CD14-positive monocyte (primary cell): ENCODE measurements around the gene PDE4D. TPM values are rescaled to one million over a fixed set of nuclear protein-coding genes. Genes with fewer than 3 reads are reported as not detected.

ENCODE experiments used
- DNase-seq, 3 donors: peaks; one replicate each; pipeline ENCODE4 v3.0.0-alpha.2; 2011 to 2022
- H2AFZ ChIP-seq: 2 replicates; pipeline ENCODE4 v1.6.0; 2012; ENCODE audit warnings: mild to moderate bottlenecking, low read depth, low read length, inconsistent platforms; ENCODE audit not compliant: insufficient read depth, poor library complexity, severe bottlenecking
- H3K27ac ChIP-seq, 2 donors: 1 replicate in 1 of 2; 2 replicates in 1 of 2; pipeline ENCODE4 v1.5.1; 2012 to 2013; ENCODE audit warnings: low read length in 2 of 2, control low read depth in 1 of 2, inconsistent platforms in 1 of 2, low read depth in 1 of 2, mild to moderate bottlenecking in 1 of 2
- H3K27me3 ChIP-seq, 2 donors: one replicate each; pipeline versions ENCODE4 v1.6.0 to v1.6.1; 2011 to 2013; ENCODE audit warnings: low read length in 2 of 2; ENCODE audit not compliant: control insufficient read depth in 2 of 2, insufficient read depth in 2 of 2
- H3K36me3 ChIP-seq, 2 donors: replicated peaks in 1 of 2; 1 replicate in 1 of 2; 2 replicates in 1 of 2; pipeline versions ENCODE4 v1.5.1 to v1.6.1; 2012 to 2013; ENCODE audit warnings: low read length in 2 of 2, control low read depth in 1 of 2, inconsistent platforms in 1 of 2, mild to moderate bottlenecking in 1 of 2; ENCODE audit not compliant: insufficient read depth in 2 of 2, control insufficient read depth in 1 of 2
- H3K4me1 ChIP-seq, 2 donors: 1 replicate in 1 of 2; 2 replicates in 1 of 2; pipeline versions ENCODE4 v1.5.1 to v1.6.1; 2012 to 2013; ENCODE audit warnings: low read length in 2 of 2, control low read depth in 1 of 2, inconsistent platforms in 1 of 2, mild to moderate bottlenecking in 1 of 2, moderate library complexity in 1 of 2; ENCODE audit not compliant: insufficient read depth in 2 of 2, control insufficient read depth in 1 of 2
- H3K4me2 ChIP-seq: replicated peaks from 2 replicates; pipeline ENCODE3; 2012; ENCODE audit warnings: low read length, moderate library complexity, mild to moderate bottlenecking; ENCODE audit not compliant: poor library complexity, severe bottlenecking; ENCODE audit errors: extremely low read depth
- H3K4me3 ChIP-seq, 3 experiments: fragments of 200-600 bp in 1 of 3; sonication (generic) in 1 of 3; replicated peaks in 1 of 3; 1 replicate in 2 of 3; 2 replicates in 1 of 3; pipeline ENCODE4 v1.5.1; 2011 to 2013; ENCODE audit warnings: low read length in 3 of 3, mild to moderate bottlenecking in 3 of 3, control low read depth in 2 of 3, low read depth in 2 of 3, inconsistent platforms in 1 of 3, moderate library complexity in 1 of 3
- H3K79me2 ChIP-seq: 2 replicates; pipeline ENCODE4 v1.6.0; 2012; ENCODE audit warnings: mild to moderate bottlenecking, control low read depth, inconsistent platforms, low read length, moderate library complexity; ENCODE audit not compliant: insufficient read depth
- H3K9ac ChIP-seq: 2 replicates; pipeline ENCODE4 v1.6.0; 2017; ENCODE audit warnings: low read length, mild to moderate bottlenecking; ENCODE audit not compliant: insufficient read depth, poor library complexity, severe bottlenecking
- H3K9me3 ChIP-seq, 2 donors: replicated peaks in 1 of 2; 1 replicate in 1 of 2; 2 replicates in 1 of 2; pipeline versions ENCODE4 v1.5.1 to v1.6.1; 2012 to 2013; ENCODE audit warnings: low read length in 2 of 2, control low read depth in 1 of 2; ENCODE audit not compliant: control insufficient read depth in 1 of 2, insufficient read depth in 1 of 2
- H4K20me1 ChIP-seq: 2 replicates; pipeline ENCODE4 v1.6.0; 2012; ENCODE audit warnings: mild to moderate bottlenecking, low read length, control low read depth, moderate library complexity; ENCODE audit not compliant: insufficient read depth
- H3K27ac Mint-ChIP-seq, 7 donors: one replicate each; pipeline ENCODE4 v1.8.0; 2020; ENCODE audit warnings: mild to moderate bottlenecking in 7 of 7, mixed read lengths in 7 of 7, moderate library complexity in 6 of 7, inconsistent platforms in 2 of 7
- H3K27me3 Mint-ChIP-seq, 3 donors: one replicate each; pipeline ENCODE4 v1.8.0; 2021 to 2022; ENCODE audit warnings: low read depth in 3 of 3, mild to moderate bottlenecking in 3 of 3, mixed read lengths in 3 of 3, moderate library complexity in 3 of 3, inconsistent platforms in 1 of 3
- H3K36me3 Mint-ChIP-seq, 2 donors: one replicate each; pipeline ENCODE4 v1.8.0; 2020; ENCODE audit warnings: mixed read lengths in 2 of 2, inconsistent platforms in 1 of 2, mild to moderate bottlenecking in 1 of 2
- H3K4me1 Mint-ChIP-seq: one replicate; pipeline ENCODE4 v1.8.0; 2020; ENCODE audit warnings: mild to moderate bottlenecking, mixed read lengths
- H3K4me3 Mint-ChIP-seq, 2 donors: one replicate each; pipeline ENCODE4 v1.8.0; 2020; ENCODE audit warnings: mild to moderate bottlenecking in 2 of 2, mixed read lengths in 2 of 2, moderate library complexity in 1 of 2
- H3K9me3 Mint-ChIP-seq, 7 donors: one replicate each; pipeline ENCODE4 v1.8.0; 2020 to 2022; ENCODE audit warnings: mixed read lengths in 7 of 7, mild to moderate bottlenecking in 6 of 7, moderate library complexity in 6 of 7, inconsistent platforms in 2 of 7
- WGBS: methylation state at CpG from one replicate; pipeline ENCODE4 v1.1.5; 2013; ENCODE audit warnings: missing lambda C conversion rate; ENCODE audit not compliant: insufficient coverage; 5-methylcytosine and 5-hydroxymethylcytosine counted together
- intact Hi-C, 2 donors: fragments of 100-400 bp; cut with micrococcal nuclease; formaldehyde crosslinking; loops; one replicate each; pipeline versions ENCODE4 v1.15.0 to v1.15.1; 2023
- polyA plus RNA-seq, 3 donors: library from polyadenylated mRNA; depleted of rRNA in 1 of 3; unstranded in 2 of 3; stranded (reverse) in 1 of 3; fragments of 300-500 nt in 2 of 3; fragments of >200 nt in 1 of 3; fragmentation: Illumina TruSeq in 2 of 3; gene quantifications; 1 replicate in 2 of 3; 2 replicates in 1 of 3; pipeline ENCODE4 v1.2.3, GENCODE V29; 2012 to 2021
- TF ChIP-seq, protein P1 (sequence below): fragments of 200-600 bp; IDR thresholded peaks from one replicate; pipeline ENCODE4 v1.8.0; 2022; ENCODE audit warnings: antibody characterized with exemption, mild to moderate bottlenecking

The PDE4D gene
- polyA plus RNA-seq, 3 donors = 1.9 to 3.4 (median 2.8) TPM

DNA sequence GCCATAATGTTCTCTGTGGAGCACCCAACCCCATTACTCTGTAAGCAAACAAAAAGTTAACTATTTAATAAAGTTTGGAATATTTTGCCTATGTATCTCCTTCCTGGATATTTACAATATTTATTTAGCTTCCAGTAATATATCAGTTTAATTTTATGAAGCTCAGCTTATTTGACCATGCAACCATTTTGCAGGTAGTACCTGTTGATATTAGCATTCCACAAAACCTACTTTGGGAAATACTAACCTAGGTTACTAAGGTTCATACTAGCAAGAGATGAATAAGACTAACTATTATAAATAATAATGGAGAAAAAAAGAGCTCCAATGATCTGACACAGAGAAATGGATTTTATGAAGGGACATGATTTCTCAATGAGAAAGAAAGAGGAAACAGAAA, 506.4 kb downstream of the PDE4D start:
- TF ChIP-seq, protein P1, sequence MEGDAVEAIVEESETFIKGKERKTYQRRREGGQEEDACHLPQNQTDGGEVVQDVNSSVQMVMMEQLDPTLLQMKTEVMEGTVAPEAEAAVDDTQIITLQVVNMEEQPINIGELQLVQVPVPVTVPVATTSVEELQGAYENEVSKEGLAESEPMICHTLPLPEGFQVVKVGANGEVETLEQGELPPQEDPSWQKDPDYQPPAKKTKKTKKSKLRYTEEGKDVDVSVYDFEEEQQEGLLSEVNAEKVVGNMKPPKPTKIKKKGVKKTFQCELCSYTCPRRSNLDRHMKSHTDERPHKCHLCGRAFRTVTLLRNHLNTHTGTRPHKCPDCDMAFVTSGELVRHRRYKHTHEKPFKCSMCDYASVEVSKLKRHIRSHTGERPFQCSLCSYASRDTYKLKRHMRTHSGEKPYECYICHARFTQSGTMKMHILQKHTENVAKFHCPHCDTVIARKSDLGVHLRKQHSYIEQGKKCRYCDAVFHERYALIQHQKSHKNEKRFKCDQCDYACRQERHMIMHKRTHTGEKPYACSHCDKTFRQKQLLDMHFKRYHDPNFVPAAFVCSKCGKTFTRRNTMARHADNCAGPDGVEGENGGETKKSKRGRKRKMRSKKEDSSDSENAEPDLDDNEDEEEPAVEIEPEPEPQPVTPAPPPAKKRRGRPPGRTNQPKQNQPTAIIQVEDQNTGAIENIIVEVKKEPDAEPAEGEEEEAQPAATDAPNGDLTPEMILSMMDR = no peak
- Histone ChIP-seq H3K27ac (no peak overlapping the region), H3K27me3 (no peaks in the 10 kb centered on the region), H3K4me2 (no peak overlapping the region), H3K4me3 (no peak overlapping the region), H3K4me1 (no peaks in the 10 kb centered on the region), H4K20me1 (no peaks in the 10 kb centered on the region), H3K9me3 (no peaks in the 10 kb centered on the region), H3K79me2 (no peaks in the 10 kb centered on the region), H2AFZ (no peak overlapping the region), H3K9ac (no peak overlapping the region), H3K36me3 (no peaks in the 10 kb centered on the region)
- no peak overlapping the region for H3K4me3 Mint-ChIP-seq
- H3K27me3 Mint-ChIP-seq = no peaks in the 10 kb centered on the region
- no peaks in the 10 kb centered on the region for H3K9me3 Mint-ChIP-seq
- DNase-seq = no peak
- no peaks in the 10 kb centered on the region for H3K36me3 Mint-ChIP-seq
- no peak overlapping the region for H3K27ac Mint-ChIP-seq
- intact Hi-C loops = loop anchor here in 1 of 2 donors (5.0 to 10.0 kb wide), 2 partner anchors 288 to 420 kb away; no protein-coding TSS in a partner anchor
- no peaks in the 10 kb centered on the region for H3K4me1 Mint-ChIP-seq

DNA sequence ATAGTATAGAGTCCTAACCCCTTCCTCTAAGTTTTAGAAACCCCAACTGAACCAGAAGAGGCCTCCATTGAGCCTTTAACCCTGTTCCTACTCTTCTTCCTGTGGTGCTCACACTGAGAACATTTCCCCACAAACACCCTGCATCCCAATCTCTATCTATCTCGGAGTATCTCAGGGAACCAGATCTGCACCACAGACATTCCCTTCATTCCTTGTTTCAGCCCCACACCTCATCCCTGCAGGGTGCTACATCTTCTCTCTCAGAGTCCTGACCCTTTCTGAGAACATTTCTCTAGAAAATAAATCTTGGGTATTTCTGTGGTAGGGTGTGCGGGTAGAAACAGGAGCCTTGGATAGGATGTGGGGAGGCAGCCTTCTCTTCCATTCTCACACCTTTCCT, 507.8 kb downstream of the PDE4D start:
- Mint-ChIP-seq H3K4me1 (no peaks in the 10 kb centered on the region), H3K36me3 (no peaks in the 10 kb centered on the region)

More for the DNA sequence above, 507.8 kb downstream of the PDE4D start:
- Histone ChIP-seq H4K20me1 (no peaks in the 10 kb centered on the region), H3K27ac (no peak overlapping the region), H3K4me2 (no peak overlapping the region), H3K9ac (no peak overlapping the region), H2AFZ (no peak overlapping the region), H3K27me3 (no peaks in the 10 kb centered on the region), H3K4me1 (no peaks in the 10 kb centered on the region), H3K36me3 (no peaks in the 10 kb centered on the region), H3K4me3 (no peak overlapping the region), H3K9me3 (no peaks in the 10 kb centered on the region), H3K79me2 (no peaks in the 10 kb centered on the region)
- TF ChIP-seq, protein P1 = no peak
- Mint-ChIP-seq H3K9me3 (no peaks in the 10 kb centered on the region), H3K4me3 (no peak overlapping the region), H3K27me3 (no peaks in the 10 kb centered on the region), H3K27ac (no peak overlapping the region)
- no peak for DNase-seq
- intact Hi-C loops = loop anchor here in 1 of 2 donors (5.0 to 10.0 kb wide), 2 partner anchors 289 to 422 kb away; no protein-coding TSS in a partner anchor
- no CpG with 5 or more reads among the region's 2 CpGs for WGBS
